Neuron (in vitro differentiated cells): ENCODE data around the gene FOXS1.
"Not testable (repeated sequence)": the region's sequence is repeated elsewhere in the genome, so short reads cannot be mapped to it uniquely, and the experiment has no call there.

Experiments used
- H2AFZ ChIP-seq: one replicate; pipeline ENCODE4 v1.6.1; 2013; ENCODE audit warnings: low read depth, mild to moderate bottlenecking, inconsistent platforms, low read length, moderate library complexity
- H3K27me3 ChIP-seq: one replicate; pipeline ENCODE4 v1.6.1; 2013; ENCODE audit warnings: low read length; ENCODE audit not compliant: insufficient read depth
- H3K36me3 ChIP-seq: one replicate; pipeline ENCODE4 v1.6.1; 2013; ENCODE audit warnings: low read length; ENCODE audit not compliant: insufficient read depth
- H3K4me1 ChIP-seq: one replicate; pipeline ENCODE4 v1.6.1; 2013; ENCODE audit warnings: low read length; ENCODE audit not compliant: insufficient read depth
- H3K4me3 ChIP-seq: 2 replicates; pipeline ENCODE4 v1.5.1; 2013; ENCODE audit warnings: mild to moderate bottlenecking, low read length, moderate library complexity
- H3K9me3 ChIP-seq: one replicate; pipeline ENCODE4 v1.6.1; 2013; ENCODE audit warnings: low read length

FOXS1 gene

GRCh38 chr20:31819083-31819784, 26.2 kb downstream of the FOXS1 start, which contains the start of gene MYLK2:
Gene MYLK2, plus strand, starts transcription at chr20:31819356. Its CDS starts 225 bp downstream, at chr20:31819581.
- Histone ChIP-seq H3K27me3 (no peaks in the 10 kb centered on the region), H3K36me3 (no peaks in the 10 kb centered on the region), H3K4me1 (peaks cover 12% of the 10 kb centered on the region), H2AFZ (no peak within 1 kb of the TSS), H3K9me3 (no peaks in the 10 kb centered on the region), H3K4me3 (no peak within 1 kb of the TSS)

- H3K4me3 ChIP-seq, result no peak overlapping the region
- no peaks in the 10 kb centered on the region for H3K27me3 ChIP-seq
- H3K4me1 ChIP-seq, result peaks cover 6% of the 10 kb centered on the region
- no peaks in the 10 kb centered on the region for H3K36me3 ChIP-seq
- no peaks in the 10 kb centered on the region for H3K9me3 ChIP-seq
- H2AFZ ChIP-seq, result no peak overlapping the region
Measured at GRCh38 chr20:31818376-31818908, 27.0 kb downstream of the FOXS1 start.

DNA sequence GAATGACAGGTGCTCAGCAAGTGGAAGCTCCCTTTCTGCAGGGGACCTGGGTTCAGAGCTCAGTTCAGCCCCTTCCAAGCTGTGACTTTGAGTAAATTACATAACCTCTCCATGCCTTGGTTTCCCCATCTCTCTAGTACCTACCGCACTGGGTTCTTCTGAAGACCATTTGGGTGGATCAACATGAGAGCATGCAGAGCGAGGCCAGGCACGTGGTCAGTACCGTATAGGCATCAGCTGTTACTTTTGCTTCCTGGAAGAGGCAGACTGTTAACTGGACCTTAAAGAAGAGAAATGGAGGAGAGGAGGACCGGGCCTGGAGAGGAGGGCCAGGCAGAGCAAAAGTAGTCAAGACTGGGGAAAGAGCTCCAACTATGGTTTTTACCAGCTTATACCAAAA, 27.9 kb downstream of the FOXS1 start:
- Histone ChIP-seq H2AFZ (no peak overlapping the region), H3K36me3 (no peaks in the 10 kb centered on the region), H3K4me3 (no peak overlapping the region), H3K4me1 (no peaks in the 10 kb centered on the region), H3K27me3 (no peaks in the 10 kb centered on the region), H3K9me3 (no peaks in the 10 kb centered on the region)

- Histone ChIP-seq H3K27me3 (no peaks in the 10 kb centered on the region), H3K9me3 (no peaks in the 10 kb centered on the region), H2AFZ (no peak overlapping the region), H3K36me3 (no peaks in the 10 kb centered on the region), H3K4me3 (no peak overlapping the region), H3K4me1 (no peaks in the 10 kb centered on the region)
Measured at GRCh38 chr20:31816221-31816620, 29.2 kb downstream of the FOXS1 start.

GRCh38 chr20:31815408-31816188, 29.8 kb downstream of the FOXS1 start:
- H3K4me3 ChIP-seq, result no peak overlapping the region
- no peaks in the 10 kb centered on the region for H3K9me3 ChIP-seq
- no peaks in the 10 kb centered on the region for H3K4me1 ChIP-seq
- no peak overlapping the region for H2AFZ ChIP-seq
- no peaks in the 10 kb centered on the region for H3K36me3 ChIP-seq
- H3K27me3 ChIP-seq, result no peaks in the 10 kb centered on the region

- H3K9me3 ChIP-seq, H3K4me1 ChIP-seq, H3K4me3 ChIP-seq, H2AFZ ChIP-seq, H3K27me3 ChIP-seq, H3K36me3 ChIP-seq: not testable (repeated sequence)
Measured at GRCh38 chr20:31814142-31814541, 31.3 kb downstream of the FOXS1 start.

DNA sequence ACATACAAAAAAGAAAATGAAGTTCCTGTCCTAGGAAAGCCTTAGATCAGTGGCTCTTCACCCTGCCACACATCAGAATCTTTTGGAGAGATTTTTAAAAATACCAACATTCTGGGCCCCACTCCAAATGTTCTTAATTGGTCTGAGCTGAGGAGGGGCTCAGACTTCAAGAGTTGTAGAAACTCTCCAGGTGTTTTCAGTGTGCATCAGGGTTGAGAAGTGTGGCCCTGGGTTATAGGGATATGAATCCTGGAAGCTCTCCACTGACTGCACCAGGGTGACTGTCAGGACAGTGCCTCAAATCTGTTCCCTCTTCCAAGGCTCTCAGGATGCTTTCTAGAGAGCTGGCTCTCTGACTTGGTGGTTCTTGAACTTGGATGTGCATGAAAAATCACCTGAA, 31.8 kb downstream of the FOXS1 start:
- Histone ChIP-seq H3K4me3 (no peak overlapping the region), H3K9me3 (no peaks in the 10 kb centered on the region), H3K4me1 (peaks cover under 1% of the 10 kb centered on the region), H2AFZ (no peak overlapping the region), H3K36me3 (no peaks in the 10 kb centered on the region), H3K27me3 (no peaks in the 10 kb centered on the region)

DNA sequence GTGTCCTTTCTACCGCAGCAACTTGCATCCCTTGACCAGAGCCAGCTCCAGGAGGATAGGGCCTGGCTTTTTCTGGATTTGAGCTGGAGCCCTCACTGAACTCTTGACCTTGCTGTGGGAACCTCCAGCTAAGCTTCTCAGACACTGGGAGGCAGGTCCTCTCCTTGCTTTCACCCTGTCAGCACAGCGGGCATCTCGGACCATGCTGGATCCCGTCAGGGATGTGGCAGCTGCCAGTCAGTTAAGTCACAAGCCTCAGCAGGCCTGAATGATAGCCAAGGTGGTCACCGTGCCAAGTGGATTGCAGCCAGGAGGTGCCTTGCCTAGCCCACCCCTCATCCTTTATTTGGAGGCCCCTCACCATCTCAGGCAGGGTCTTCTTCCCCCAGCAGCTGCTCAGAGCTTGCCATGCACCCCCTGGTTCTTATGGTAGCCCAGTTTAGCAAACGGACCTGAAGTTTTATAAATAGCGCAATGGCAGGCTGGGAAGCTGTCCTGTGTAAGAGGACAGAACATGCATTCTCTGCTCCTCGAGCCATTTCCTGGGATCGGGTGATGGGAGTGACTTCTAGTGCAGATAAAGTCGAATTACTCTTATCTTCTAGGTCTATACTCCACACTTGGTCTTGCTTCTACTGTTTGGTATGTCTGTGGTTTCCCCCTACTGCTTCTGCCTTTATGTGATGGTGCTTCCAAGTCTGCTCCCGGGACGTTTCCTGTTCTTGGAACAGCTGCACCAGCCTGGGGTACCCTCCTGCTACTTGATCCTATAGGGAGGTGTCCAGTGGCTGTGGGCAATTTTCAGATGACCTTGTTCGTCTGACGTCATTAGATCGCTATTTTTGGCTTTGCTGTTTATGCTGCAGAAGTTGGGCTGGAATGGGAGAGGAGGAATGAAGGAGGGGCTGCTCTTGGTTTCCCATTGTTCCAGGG, 33.3 kb downstream of the FOXS1 start:
- Histone ChIP-seq H3K4me1 (peaks cover 7% of the 10 kb centered on the region), H3K4me3 (no peak overlapping the region), H2AFZ (no peak overlapping the region), H3K36me3 (peaks cover 3% of the 10 kb centered on the region), H3K27me3 (no peaks in the 10 kb centered on the region), H3K9me3 (no peaks in the 10 kb centered on the region)

- no peaks in the 10 kb centered on the region for H3K27me3 ChIP-seq
- no peak overlapping the region for H3K4me3 ChIP-seq
- H3K36me3 ChIP-seq, result peaks cover 11% of the 10 kb centered on the region
- H3K9me3 ChIP-seq, result no peaks in the 10 kb centered on the region
- H3K4me1 ChIP-seq, result peaks cover 7% of the 10 kb centered on the region
- no peak overlapping the region for H2AFZ ChIP-seq
Measured at GRCh38 chr20:31811198-31811597, 34.2 kb downstream of the FOXS1 start.

GRCh38 chr20:31809661-31810060, 35.7 kb downstream of the FOXS1 start:
- H3K4me3 ChIP-seq, result no peak overlapping the region
- no peak overlapping the region for H2AFZ ChIP-seq
- no peaks in the 10 kb centered on the region for H3K9me3 ChIP-seq

GRCh38 chr20:31808481-31808880, 36.9 kb downstream of the FOXS1 start:
- Histone ChIP-seq H2AFZ (no peak overlapping the region), H3K27me3 (no peaks in the 10 kb centered on the region), H3K36me3 (peaks cover 25% of the 10 kb centered on the region), H3K9me3 (no peaks in the 10 kb centered on the region), H3K4me3 (no peak overlapping the region), H3K4me1 (peaks cover 7% of the 10 kb centered on the region)

More at GRCh38 chr20:31809661-31810060, 35.7 kb downstream of the FOXS1 start:
- Histone ChIP-seq H3K27me3 (no peaks in the 10 kb centered on the region), H3K36me3 (peaks cover 19% of the 10 kb centered on the region), H3K4me1 (peaks cover 7% of the 10 kb centered on the region)

DNA sequence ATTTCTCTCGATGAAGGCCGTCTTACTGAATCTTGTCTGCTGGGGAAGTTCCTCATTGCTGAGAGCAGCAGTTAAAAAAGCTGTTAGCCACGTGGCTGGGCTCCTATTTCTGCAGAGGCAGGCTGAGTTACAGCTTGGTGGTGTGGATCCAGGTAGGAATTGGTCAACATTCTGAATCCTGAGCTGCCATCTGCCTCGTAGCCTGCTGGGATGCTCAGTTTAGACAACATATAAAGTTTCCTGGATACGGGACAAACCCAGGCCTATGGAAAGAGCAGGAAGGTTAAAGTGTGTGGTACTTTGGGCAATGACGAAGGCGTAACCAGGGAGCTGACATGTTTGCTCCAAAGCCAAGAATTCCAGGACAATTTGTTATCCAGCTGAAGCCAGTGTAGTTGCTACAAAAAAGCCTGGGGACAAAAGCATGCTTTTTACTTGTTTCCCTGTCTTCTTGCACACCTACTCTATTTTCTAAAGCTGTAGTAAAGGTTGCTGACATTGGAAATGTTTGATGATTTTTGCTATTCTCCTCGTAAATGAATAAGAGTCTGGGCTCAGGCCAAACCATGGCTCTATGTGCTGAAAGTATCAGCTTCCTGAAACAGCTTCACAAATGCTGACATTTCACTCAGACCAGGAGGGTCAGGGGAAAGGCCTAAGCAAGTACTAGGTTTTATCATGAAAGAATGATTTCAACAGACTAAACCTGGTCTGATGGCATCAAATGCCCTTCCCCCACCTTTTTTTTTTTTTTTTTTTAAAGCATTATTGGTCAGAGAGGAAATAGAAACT, 38.6 kb downstream of the FOXS1 start:
- H3K36me3 ChIP-seq, result peaks cover 29% of the 10 kb centered on the region
- H3K9me3 ChIP-seq, result no peaks in the 10 kb centered on the region
- H3K4me3 ChIP-seq, result no peak overlapping the region
- H3K27me3 ChIP-seq, result no peaks in the 10 kb centered on the region
- no peak overlapping the region for H2AFZ ChIP-seq
- H3K4me1 ChIP-seq, result peaks cover 7% of the 10 kb centered on the region
